ENCODE results near the gene YIPF2.
"Not testable (repeated sequence)": the region's sequence is repeated elsewhere in the genome, so short reads cannot be mapped to it uniquely, and the experiment has no call there.

The YIPF2 gene

GRCh38 chr19:10882108-10882457 lies 46.4 kb downstream of the YIPF2 start:
- no peak overlapping the region for H2AFZ ChIP-seq (ENCODE audit: low read depth, low read length)
- no peak for ATAC-seq (ENCODE audit: insufficient read depth, low read depth)
- DNase-seq = no peak
- H3K4me2 ChIP-seq (ENCODE audit: insufficient read depth, low read length) = no peak overlapping the region
- H3K9ac ChIP-seq (ENCODE audit: low read depth, low read length) = no peak overlapping the region
- H3K9me3 ChIP-seq (ENCODE audit: insufficient read depth, low read length, severe bottlenecking) = no peaks in the 10 kb centered on the region
- H3K36me3 ChIP-seq (ENCODE audit: insufficient read depth, low read length) = peaks cover 16% of the 10 kb centered on the region
- peaks cover 94% of the 10 kb centered on the region for H3K79me2 ChIP-seq (ENCODE audit: insufficient read depth, low read length)
- TF ChIP-seq EZH2 (IDR thresholded peaks at IDR 0.05; ENCODE audit: borderline replicate concordance, low read depth, low read length, severe bottlenecking) = no peak
- TF ChIP-seq CTCF (IDR thresholded peaks at IDR 0.05; ENCODE audit: borderline replicate concordance, extremely low read depth, low read length, poor library complexity, severe bottlenecking) = no peak
- H4K20me1 ChIP-seq (ENCODE audit: insufficient read depth, low read length) = peaks cover 54% of the 10 kb centered on the region
- no peak overlapping the region for H3K4me3 ChIP-seq (ENCODE audit: low read depth in 1 of 2, low read length in 2 of 2)
- no peaks in the 10 kb centered on the region for H3K27me3 ChIP-seq (ENCODE audit: insufficient read depth, low read length, poor library complexity)
- H3K27ac ChIP-seq (ENCODE audit: low read length) = no peak overlapping the region
- peaks cover 3% of the 10 kb centered on the region; the same call in 1 of the 2 replicates for H3K4me1 ChIP-seq (ENCODE audit: insufficient read depth, low read length)

- H3K9me3 ChIP-seq (ENCODE audit: insufficient read depth, low read length, severe bottlenecking) = no peaks in the 10 kb centered on the region
- H2AFZ ChIP-seq (ENCODE audit: low read depth, low read length) = no peak overlapping the region
- H3K36me3 ChIP-seq (ENCODE audit: insufficient read depth, low read length) = peaks cover 16% of the 10 kb centered on the region
- peaks cover 94% of the 10 kb centered on the region for H3K79me2 ChIP-seq (ENCODE audit: insufficient read depth, low read length)
- H3K4me1 ChIP-seq (ENCODE audit: insufficient read depth, low read length) = peaks cover 7% of the 10 kb centered on the region; the same call in 1 of the 2 replicates
- TF ChIP-seq CTCF (IDR thresholded peaks at IDR 0.05; ENCODE audit: borderline replicate concordance, extremely low read depth, low read length, poor library complexity, severe bottlenecking) (no peak), EZH2 (IDR thresholded peaks at IDR 0.05; ENCODE audit: borderline replicate concordance, low read depth, low read length, severe bottlenecking) (no peak)
- peaks cover 55% of the 10 kb centered on the region for H4K20me1 ChIP-seq (ENCODE audit: insufficient read depth, low read length)
- H3K4me3 ChIP-seq (ENCODE audit: low read depth in 1 of 2, low read length in 2 of 2) = no peak overlapping the region
- H3K4me2 ChIP-seq (ENCODE audit: insufficient read depth, low read length) = no peak overlapping the region
- no peak for DNase-seq
- no peak overlapping the region for H3K9ac ChIP-seq (ENCODE audit: low read depth, low read length)
- no peak overlapping the region; the same call in 1 of the 2 replicates for H3K27ac ChIP-seq (ENCODE audit: low read length)
- ATAC-seq (ENCODE audit: insufficient read depth, low read depth) = no peak
- no peaks in the 10 kb centered on the region for H3K27me3 ChIP-seq (ENCODE audit: insufficient read depth, low read length, poor library complexity)
Measured at GRCh38 chr19:10881403-10882107, 46.9 kb downstream of the YIPF2 start.

- DNase-seq (no peak), ATAC-seq (ENCODE audit: insufficient read depth, low read depth) (no peak)
- Histone ChIP-seq H3K36me3 (ENCODE audit: insufficient read depth, low read length) (peaks cover 20% of the 10 kb centered on the region), H3K4me2 (ENCODE audit: insufficient read depth, low read length) (no peak overlapping the region), H3K4me3 (ENCODE audit: low read depth in 1 of 2, low read length in 2 of 2) (no peak overlapping the region), H3K9me3 (ENCODE audit: insufficient read depth, low read length, severe bottlenecking) (no peaks in the 10 kb centered on the region), H4K20me1 (ENCODE audit: insufficient read depth, low read length) (peaks cover 55% of the 10 kb centered on the region), H3K79me2 (ENCODE audit: insufficient read depth, low read length) (peaks cover 96% of the 10 kb centered on the region), H3K9ac (ENCODE audit: low read depth, low read length) (no peak overlapping the region), H3K4me1 (ENCODE audit: insufficient read depth, low read length) (peaks cover 14% of the 10 kb centered on the region), H2AFZ (ENCODE audit: low read depth, low read length) (no peak overlapping the region), H3K27ac (ENCODE audit: low read length) (no peak overlapping the region), H3K27me3 (ENCODE audit: insufficient read depth, low read length, poor library complexity) (no peaks in the 10 kb centered on the region)
- no peak for TF ChIP-seq EZH2 (IDR thresholded peaks at IDR 0.05; ENCODE audit: borderline replicate concordance, low read depth, low read length, severe bottlenecking)
- TF ChIP-seq CTCF (IDR thresholded peaks at IDR 0.05; ENCODE audit: borderline replicate concordance, extremely low read depth, low read length, poor library complexity, severe bottlenecking) = no peak
Measured at GRCh38 chr19:10878253-10878652, 50.2 kb downstream of the YIPF2 start.

DNA sequence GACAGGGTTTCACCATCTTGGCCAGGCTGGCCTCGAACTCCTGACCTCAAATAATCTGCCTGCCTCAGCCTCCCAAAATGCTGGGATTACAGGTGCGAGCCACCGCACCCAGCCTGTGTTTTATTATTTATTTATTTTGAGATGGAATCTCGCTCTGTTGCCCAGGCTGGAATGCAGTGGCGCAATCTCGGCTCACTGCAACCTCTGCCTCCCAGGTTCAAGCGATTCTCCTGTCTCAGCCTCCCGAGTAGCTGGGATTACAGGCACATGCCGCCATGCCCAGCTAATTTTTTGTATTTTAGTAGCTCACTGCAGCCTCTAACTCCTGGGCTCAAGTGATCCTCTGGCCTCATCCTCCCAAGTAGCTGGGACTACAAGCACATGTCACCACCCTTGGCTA lies 50.8 kb downstream of the YIPF2 start:
- peaks cover 96% of the 10 kb centered on the region for H3K79me2 ChIP-seq (ENCODE audit: insufficient read depth, low read length)
- DNase-seq; H3K27ac ChIP-seq (ENCODE audit: low read length); H3K9me3 ChIP-seq (ENCODE audit: insufficient read depth, low read length, severe bottlenecking); H2AFZ ChIP-seq (ENCODE audit: low read depth, low read length); H3K4me3 ChIP-seq (ENCODE audit: low read depth in 1 of 2, low read length in 2 of 2); H3K27me3 ChIP-seq (ENCODE audit: insufficient read depth, low read length, poor library complexity); ATAC-seq (ENCODE audit: insufficient read depth, low read depth); H3K4me2 ChIP-seq (ENCODE audit: insufficient read depth, low read length); H3K9ac ChIP-seq (ENCODE audit: low read depth, low read length): not testable (repeated sequence)
- H4K20me1 ChIP-seq (ENCODE audit: insufficient read depth, low read length) = peaks cover 53% of the 10 kb centered on the region
- H3K4me1 ChIP-seq (ENCODE audit: insufficient read depth, low read length) = peaks cover 21% of the 10 kb centered on the region
- peaks cover 20% of the 10 kb centered on the region for H3K36me3 ChIP-seq (ENCODE audit: insufficient read depth, low read length)
